Activated gamma-delta T cell (primary cell): ENCODE measurements around the gene FLG2.

Experiments
- DNase-seq: peaks from one replicate; lab custom pipeline; 2025; lab: John Stamatoyannopoulos, UW
- total RNA-seq, 2 donors: gene quantifications; one replicate each; lab custom pipeline; 2026; lab: John Stamatoyannopoulos, UW

FLG2 gene
- 0 to 0.04 reads per million in 2 donors for total RNA-seq

DNA sequence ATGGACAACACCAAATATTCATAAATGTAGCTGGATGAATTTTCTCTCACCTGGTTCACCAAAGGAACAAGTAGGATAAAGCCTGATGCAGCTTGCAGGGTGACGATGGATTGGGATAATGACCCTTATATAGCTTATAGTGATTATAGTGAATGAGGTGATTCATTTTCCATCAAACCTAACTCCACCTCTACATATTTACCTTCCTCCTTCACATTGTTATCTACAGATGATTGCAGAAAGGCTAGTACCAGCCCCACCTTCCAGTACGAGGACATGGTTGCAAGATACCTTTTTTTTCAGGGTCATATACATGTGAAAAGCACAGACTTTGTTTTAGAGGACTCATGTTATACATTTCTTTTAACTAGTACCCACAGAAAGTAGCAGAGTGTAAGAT lies at the start of gene FLG2:
FLG2 (minus strand) TSS at position 101 of the 400 bp plus-strand sequence. CDS start 1,122 bp downstream, outside the sequence.
- no peak for DNase-seq

DNA sequence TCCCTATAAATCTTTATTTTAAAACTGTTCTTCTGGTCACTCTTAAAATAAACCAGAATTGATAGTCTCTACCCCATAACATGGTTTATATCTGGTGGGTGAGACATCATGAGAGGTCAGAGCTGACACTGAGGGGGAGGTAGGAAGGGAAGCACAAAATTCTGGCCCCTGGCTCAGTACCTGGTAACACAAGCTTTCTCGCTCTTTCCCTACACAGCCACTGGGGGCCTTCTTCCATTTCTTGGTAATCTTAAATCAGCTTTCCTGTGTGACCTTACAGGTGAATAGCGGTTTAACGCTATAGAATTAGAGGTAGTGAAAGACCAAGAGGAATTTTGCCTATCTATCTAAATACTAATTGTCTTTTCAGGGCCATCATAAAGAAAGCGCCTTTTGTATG lies 48.9 kb upstream of the FLG2 start:
- DNase-seq = no peak

DNA sequence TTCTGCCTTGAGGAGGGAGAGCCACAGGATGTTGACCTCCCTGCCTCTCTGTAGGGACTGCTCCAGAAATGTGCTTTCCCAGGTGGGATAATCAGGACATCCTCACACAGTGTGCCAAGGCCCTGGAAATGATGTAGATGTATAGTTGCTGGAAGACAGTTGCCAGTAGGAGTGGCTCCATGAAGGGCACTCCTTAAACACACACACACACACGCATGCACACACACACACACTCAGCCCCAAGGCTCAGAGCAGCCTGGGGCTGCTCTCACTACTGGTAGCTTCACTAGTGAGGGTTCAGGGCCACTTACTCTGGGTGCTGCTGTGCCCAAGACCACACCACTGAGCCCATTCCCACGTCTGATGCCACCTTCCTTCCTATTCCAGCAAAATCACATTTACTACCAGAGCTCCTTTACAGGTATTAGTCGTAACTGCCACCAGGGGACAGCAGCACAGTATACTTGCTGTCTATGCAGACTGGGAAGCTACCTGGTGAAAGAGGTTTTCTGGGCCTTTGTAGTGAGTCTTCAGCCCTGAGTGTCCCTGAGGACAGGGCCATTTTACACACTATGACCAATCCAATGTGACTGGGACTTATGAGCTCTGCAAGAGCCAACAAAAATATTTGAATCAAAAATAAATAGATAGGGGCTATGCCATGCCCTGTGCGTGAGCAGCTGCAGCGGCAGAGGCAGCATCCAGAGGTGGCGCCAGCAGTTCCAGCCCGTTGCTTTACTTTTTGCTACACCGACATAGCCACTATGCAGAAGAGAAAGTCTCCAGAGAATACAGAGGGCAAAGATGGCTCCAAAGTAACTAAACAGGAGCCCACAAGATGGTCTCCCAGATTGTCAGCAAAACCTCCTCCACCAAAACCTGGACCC lies 39.2 kb upstream of the FLG2 start:
- DNase-seq = no peak

DNA sequence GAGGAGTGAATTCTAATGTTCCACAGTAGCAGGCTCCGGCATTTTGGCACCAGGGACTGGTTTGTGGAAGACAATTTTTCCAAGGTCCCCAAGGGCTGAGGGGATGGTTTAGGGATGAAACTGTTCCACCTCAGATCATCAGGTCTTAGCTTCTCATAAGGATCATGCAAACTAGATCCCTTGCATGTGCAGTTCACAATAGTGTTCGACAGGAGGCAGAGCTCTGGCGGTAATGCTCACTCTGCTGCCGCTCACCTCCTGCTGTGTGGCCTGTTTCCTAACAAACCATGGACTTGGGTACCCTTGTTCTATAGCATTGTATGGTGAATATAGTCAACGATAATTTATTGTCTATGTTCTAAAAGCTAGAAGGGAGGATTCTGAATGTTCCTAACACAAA lies 37.7 kb upstream of the FLG2 start:
- no peak for DNase-seq

DNA sequence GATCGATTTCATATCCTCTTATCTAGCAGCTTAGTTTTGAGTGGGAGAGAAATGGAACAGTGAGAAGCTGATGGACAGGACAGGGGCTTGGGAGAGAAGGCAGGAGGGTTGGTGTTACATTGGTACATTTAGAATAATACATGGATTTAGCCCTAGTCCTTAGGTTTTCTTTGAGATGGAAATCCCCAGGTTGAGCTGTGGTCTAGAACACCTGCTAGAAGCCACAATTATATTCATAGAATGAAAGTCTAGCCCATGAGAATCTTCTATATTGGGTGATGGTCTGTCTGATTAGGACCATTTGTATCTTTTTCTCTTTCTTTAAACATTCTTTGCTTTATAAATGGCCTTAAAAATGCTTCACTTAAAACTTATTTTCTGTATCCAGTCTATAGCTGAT lies 34.3 kb upstream of the FLG2 start:
- no peak for DNase-seq

DNA sequence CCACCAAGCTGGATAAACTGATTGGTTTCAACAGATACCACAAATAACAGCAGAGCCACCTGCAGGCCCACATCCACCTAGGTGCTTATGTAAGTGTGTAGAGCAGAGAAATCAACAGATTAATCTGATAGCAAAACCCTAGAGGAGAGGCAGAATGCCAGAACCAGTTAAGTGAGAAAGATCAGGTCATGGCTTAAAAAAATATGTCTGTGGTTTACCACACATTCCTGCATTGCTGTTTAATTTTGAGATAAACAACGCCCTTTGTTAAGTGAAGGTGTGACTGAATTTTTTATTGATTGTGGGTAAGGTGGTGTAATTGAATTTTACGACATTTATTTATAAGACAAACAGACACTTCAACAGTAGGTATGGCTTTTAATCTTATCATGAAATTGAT lies 33.1 kb upstream of the FLG2 start:
- no peak for DNase-seq

DNA sequence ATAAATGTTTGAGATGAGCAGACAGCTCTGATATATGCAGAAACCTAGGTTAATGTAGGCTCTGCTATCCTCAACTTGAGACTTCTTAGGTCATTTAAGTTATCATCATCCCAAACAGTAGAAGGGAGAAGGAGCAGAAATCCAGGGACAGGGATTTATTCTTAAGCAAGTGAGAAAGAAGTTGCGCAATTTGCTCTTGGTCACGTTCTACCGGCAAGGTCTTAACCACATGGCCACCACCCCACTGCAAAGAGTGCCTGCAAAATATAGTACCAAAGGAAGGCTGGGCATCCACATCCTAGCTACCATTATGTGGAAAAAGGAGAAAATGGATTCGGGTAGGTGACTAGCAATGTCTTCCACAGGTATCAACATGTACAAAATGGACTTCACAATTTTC lies 29.1 kb upstream of the FLG2 start:
- no peak for DNase-seq

- no peak for DNase-seq
Observed at GRCh38 chr1:152386940-152387339, 27.1 kb upstream of the FLG2 start.

DNA sequence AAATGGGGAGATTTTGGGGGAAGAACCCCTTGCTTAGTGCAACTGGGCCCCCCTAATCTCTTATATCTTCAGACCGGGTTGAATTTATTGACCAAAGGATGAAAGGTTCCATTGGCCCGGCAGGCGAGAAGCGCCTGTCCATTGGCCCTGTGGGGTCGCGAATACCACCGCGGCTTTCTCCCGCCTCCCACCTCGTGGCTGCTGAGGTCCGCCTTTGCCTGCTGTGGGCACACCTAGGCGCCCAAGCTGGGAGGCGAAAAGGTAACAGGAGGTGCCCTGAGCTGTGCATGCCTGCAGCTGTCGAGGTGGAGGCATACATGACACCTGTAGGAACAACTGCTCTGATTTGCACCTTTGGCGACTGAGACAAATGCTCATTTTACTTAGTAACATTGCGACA lies 21.1 kb upstream of the FLG2 start:
- no peak for DNase-seq

- no peak for DNase-seq
Observed at GRCh38 chr1:152374451-152374850, 14.6 kb upstream of the FLG2 start.

GRCh38 chr1:152372672-152373071 lies 12.9 kb upstream of the FLG2 start:
- no peak for DNase-seq

- no peak for DNase-seq
Observed at GRCh38 chr1:152367436-152367835, 7.6 kb upstream of the FLG2 start.

GRCh38 chr1:152356736-152357135 lies 3.1 kb downstream of the FLG2 start:
- DNase-seq = no peak

DNA sequence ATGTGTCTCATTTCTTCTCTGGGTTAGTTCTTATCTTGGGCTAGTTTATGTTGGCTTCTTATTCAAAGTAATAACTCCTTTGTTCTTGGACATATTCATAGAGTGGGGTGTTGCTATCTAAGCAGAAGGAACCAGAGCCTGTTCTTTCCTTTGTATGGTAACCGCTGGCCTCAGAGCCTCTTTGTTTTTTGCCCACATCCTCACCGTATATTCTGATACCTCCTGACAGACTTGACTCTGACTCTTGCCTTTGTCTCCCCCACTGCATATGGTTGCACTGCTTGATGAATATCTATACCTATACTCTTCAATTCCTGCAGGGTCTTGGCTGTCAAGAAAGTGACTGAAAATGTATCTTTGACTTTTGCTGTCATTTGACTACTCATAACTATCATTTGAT lies 10.2 kb downstream of the FLG2 start:
- DNase-seq = no peak

- no peak for DNase-seq
Observed at GRCh38 chr1:152348447-152348846, 11.4 kb downstream of the FLG2 start.

DNA sequence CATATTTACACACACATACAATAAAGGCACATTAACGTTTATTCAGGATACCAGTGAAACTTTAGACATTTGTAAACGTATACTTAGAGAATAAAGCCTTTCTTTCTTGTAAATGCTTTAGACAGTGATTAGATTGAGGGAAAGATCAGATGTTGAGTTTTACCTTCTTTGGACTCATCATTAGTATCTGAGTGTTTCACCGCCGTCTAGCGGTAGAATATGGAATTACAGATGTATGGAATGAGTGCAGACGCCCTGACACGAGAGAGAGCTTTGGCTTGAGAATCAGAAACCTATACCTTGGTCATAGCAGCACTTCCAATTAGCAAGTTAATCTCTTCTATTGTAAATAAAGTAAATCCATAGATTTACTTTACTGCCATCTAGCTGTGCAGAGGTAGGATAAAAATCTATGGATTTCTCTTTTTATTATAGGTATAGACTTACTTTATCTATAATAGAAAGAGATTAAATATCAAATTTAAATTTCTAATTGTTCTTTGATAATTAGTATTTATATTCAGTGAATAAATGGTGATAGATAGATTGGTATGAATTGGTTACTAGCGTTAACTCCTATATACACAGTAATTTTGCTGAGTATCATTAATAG lies 12.6 kb downstream of the FLG2 start:
- DNase-seq = no peak

DNA sequence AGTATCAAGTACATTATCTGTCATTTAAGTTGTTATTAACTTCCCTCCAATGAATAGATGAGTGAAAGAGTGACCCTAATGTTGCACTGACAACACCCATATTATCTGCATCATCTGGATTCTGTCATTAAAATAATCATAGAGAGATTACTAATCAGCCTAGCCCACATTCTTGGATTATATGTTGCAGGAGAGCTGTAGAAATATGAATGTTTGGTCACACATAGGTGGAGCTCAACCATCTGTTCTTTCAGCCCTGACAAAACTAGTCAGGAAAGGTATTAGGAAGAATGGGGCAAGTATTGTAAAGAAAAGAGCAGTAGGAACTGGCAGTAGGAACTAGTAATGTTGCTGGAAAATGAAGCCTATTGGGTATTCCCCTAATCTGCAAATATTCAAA lies 15.4 kb downstream of the FLG2 start:
- no peak for DNase-seq

- no peak for DNase-seq
Observed at GRCh38 chr1:152343006-152343405, 16.8 kb downstream of the FLG2 start.

GRCh38 chr1:152335399-152335798 lies 24.4 kb downstream of the FLG2 start:
- DNase-seq = no peak

- DNase-seq = no peak
Observed at GRCh38 chr1:152328801-152329391, 30.9 kb downstream of the FLG2 start.

- DNase-seq = no peak
Observed at GRCh38 chr1:152325111-152325510, 34.7 kb downstream of the FLG2 start, which contains the start of gene FLG. Gene FLG, minus strand, starts transcription at chr1:152325239. Its CDS starts 9,783 bp downstream, at chr1:152315456.

DNA sequence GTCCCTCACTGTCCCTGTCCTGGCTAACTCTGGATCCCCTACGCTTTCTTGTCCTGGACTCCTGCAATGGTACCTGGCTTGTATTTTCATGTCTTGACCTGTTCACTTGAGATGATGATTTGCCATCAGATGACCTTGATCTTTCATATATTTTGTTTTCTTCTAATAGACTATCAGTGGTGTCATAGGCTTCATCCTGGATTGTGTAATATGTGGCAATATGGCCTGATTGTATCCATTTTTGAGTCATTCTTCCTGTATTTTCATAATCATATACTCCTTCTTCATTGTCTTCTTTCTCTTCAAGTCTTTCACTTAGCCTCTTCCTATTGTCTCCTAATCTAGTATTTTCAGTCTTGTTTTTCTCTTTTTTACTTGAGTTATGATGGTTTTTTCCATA lies 45.8 kb downstream of the FLG2 start:
- DNase-seq = no peak

- no peak for DNase-seq
Observed at GRCh38 chr1:152313319-152313801, 46.4 kb downstream of the FLG2 start.
